ENCODE results near the gene LAMA4. TPM values are rescaled to one million over a fixed set of nuclear protein-coding genes. Genes with fewer than 3 reads are reported as not detected.

The LAMA4 gene
- total and polyA plus RNA-seq, 3 donors from 2014 or later: 37.6 to 61.0 (median 49.2) TPM

GRCh38 chr6:112198582-112198981, 55.8 kb downstream of the LAMA4 start:
- H3K4me3 ChIP-seq: no peak overlapping the region
- TF ChIP-seq CTCF (IDR thresholded peaks at IDR 0.05) (no peak), POLR2A (IDR thresholded peaks at IDR 0.05) (no peak)
- no peaks in the 10 kb centered on the region for H3K36me3 ChIP-seq (ENCODE audit: low read depth, missing control alignments)
- no peaks in the 10 kb centered on the region for H3K27me3 ChIP-seq
- intact Hi-C loops (cut with DNase I; ENCODE audit: low total_unique reads): no loop called here
- DNase-seq: no peak
- no peaks in the 10 kb centered on the region for H3K9me3 ChIP-seq
- H3K4me1 ChIP-seq: peaks cover 17% of the 10 kb centered on the region
- 68 to 74% methylated on average over 4 of the region's 4 CpGs for WGBS, 2 donors
- H3K27ac ChIP-seq: no peak overlapping the region

GRCh38 chr6:112197636-112198035, 56.7 kb downstream of the LAMA4 start:
- TF ChIP-seq CTCF (IDR thresholded peaks at IDR 0.05) (no peak), POLR2A (IDR thresholded peaks at IDR 0.05) (no peak)
- WGBS, 2 donors: 68 to 83% methylated on average over 2 of the region's 2 CpGs
- no peak overlapping the region for H3K4me3 ChIP-seq
- peaks cover 24% of the 10 kb centered on the region for H3K4me1 ChIP-seq
- no peaks in the 10 kb centered on the region for H3K9me3 ChIP-seq
- no peaks in the 10 kb centered on the region for H3K27me3 ChIP-seq
- no peaks in the 10 kb centered on the region for H3K36me3 ChIP-seq (ENCODE audit: low read depth, missing control alignments)
- intact Hi-C loops (cut with DNase I; ENCODE audit: low total_unique reads): no loop called here
- no peak for DNase-seq
- peak overlapping the region in 1 of 2 donors; percentile 48 for H3K27ac ChIP-seq

- no peak overlapping the region for H3K4me3 ChIP-seq
- no peak overlapping the region for H3K27ac ChIP-seq
- H3K27me3 ChIP-seq: no peaks in the 10 kb centered on the region
- no peaks in the 10 kb centered on the region for H3K9me3 ChIP-seq
- peaks cover 22% of the 10 kb centered on the region for H3K4me1 ChIP-seq
- no peak for DNase-seq
- intact Hi-C loops (cut with DNase I; ENCODE audit: low total_unique reads): no loop called here
- no peaks in the 10 kb centered on the region for H3K36me3 ChIP-seq (ENCODE audit: low read depth, missing control alignments)
- TF ChIP-seq POLR2A (IDR thresholded peaks at IDR 0.05): no peak
- no peak for TF ChIP-seq CTCF (IDR thresholded peaks at IDR 0.05)
- WGBS, 2 donors: 38 to 58% methylated on average over 1 of the region's 1 CpG
Observed at GRCh38 chr6:112196306-112196705, 58.1 kb downstream of the LAMA4 start.

- peak overlapping the region in 1 of 2 donors; percentile 42 for H3K27ac ChIP-seq
- no peaks in the 10 kb centered on the region for H3K9me3 ChIP-seq
- intact Hi-C loops (cut with DNase I; ENCODE audit: low total_unique reads): no loop called here
- no peaks in the 10 kb centered on the region for H3K36me3 ChIP-seq (ENCODE audit: low read depth, missing control alignments)
- TF ChIP-seq CTCF (IDR thresholded peaks at IDR 0.05): no peak
- TF ChIP-seq POLR2A (IDR thresholded peaks at IDR 0.05): no peak
- no peak overlapping the region for H3K4me3 ChIP-seq
- H3K27me3 ChIP-seq: no peaks in the 10 kb centered on the region
- WGBS, 2 donors: 90 to 92% methylated on average over 3 of the region's 3 CpGs
- peaks cover 22% of the 10 kb centered on the region for H3K4me1 ChIP-seq
- no peak for DNase-seq
Observed at GRCh38 chr6:112195166-112195565, 59.2 kb downstream of the LAMA4 start.

GRCh38 chr6:112194511-112194910, 59.9 kb downstream of the LAMA4 start:
- Histone ChIP-seq H3K4me3 (no peak overlapping the region), H3K9me3 (no peaks in the 10 kb centered on the region), H3K27me3 (no peaks in the 10 kb centered on the region), H3K4me1 (peaks cover 22% of the 10 kb centered on the region), H3K36me3 (ENCODE audit: low read depth, missing control alignments) (no peaks in the 10 kb centered on the region), H3K27ac (peak overlapping the region in 1 of 2 donors; percentile 42)
- DNase-seq: no peak
- WGBS, 2 donors: 80 to 97% methylated on average over 1 of the region's 1 CpG
- intact Hi-C loops (cut with DNase I; ENCODE audit: low total_unique reads): no loop called here
- TF ChIP-seq CTCF (IDR thresholded peaks at IDR 0.05) (no peak), POLR2A (IDR thresholded peaks at IDR 0.05) (no peak)

Measured in testis (tissue), 3 donors.